HEK293 (cell line): ENCODE measurements around the gene PDE2A.
A peak's percentile ranks its signal among the peaks of the same experiment; 100 is the strongest.

ENCODE experiments used
- BCL11A ChIP-seq: fragments of 450-650 bp; formaldehyde crosslinking; IDR thresholded peaks from 2 replicates; pipeline ENCODE4 v1.5.1; 2016; ENCODE audit warnings: low read depth, missing biosample characterization, missing genetic modification characterization
- GLIS1 ChIP-seq: fragments of 450-650 bp; formaldehyde crosslinking; IDR thresholded peaks from 2 replicates; pipeline ENCODE4 v1.5.1; 2016; ENCODE audit warnings: missing biosample characterization, missing genetic modification characterization
- GLIS2 ChIP-seq: fragments of 450-650 bp; formaldehyde crosslinking; IDR thresholded peaks from 2 replicates; pipeline ENCODE4 v1.5.1; 2016; ENCODE audit warnings: missing biosample characterization, missing genetic modification characterization
- KLF1 ChIP-seq: fragments of 450-650 bp; formaldehyde crosslinking; IDR thresholded peaks from 2 replicates; pipeline ENCODE4 v1.5.1; 2016; ENCODE audit warnings: missing biosample characterization, missing genetic modification characterization
- KLF8 ChIP-seq: fragments of 450-650 bp; formaldehyde crosslinking; IDR thresholded peaks from 2 replicates; pipeline ENCODE4 v1.5.1; 2016; ENCODE audit warnings: missing biosample characterization, missing genetic modification characterization
- OSR2 ChIP-seq: fragments of 450-650 bp; formaldehyde crosslinking; IDR thresholded peaks from 2 replicates; pipeline ENCODE4 v1.5.1; 2016; ENCODE audit warnings: missing biosample characterization, missing genetic modification characterization
- TCF7L2 ChIP-seq: IDR thresholded peaks from 2 replicates; pipeline ENCODE4 v1.6.1; 2011; ENCODE audit warnings: low read depth, mild to moderate bottlenecking, inconsistent platforms, low read length, moderate library complexity, borderline replicate concordance
- ZBTB1 ChIP-seq: fragments of 450-650 bp; formaldehyde crosslinking; IDR thresholded peaks from 2 replicates; pipeline ENCODE4 v1.5.1; 2016; ENCODE audit warnings: missing biosample characterization, missing genetic modification characterization
- ZBTB10 ChIP-seq: fragments of 450-650 bp; formaldehyde crosslinking; IDR thresholded peaks from 2 replicates; pipeline ENCODE4 v1.5.1; 2016; ENCODE audit warnings: missing biosample characterization, missing genetic modification characterization
- ZBTB26 ChIP-seq: fragments of 450-650 bp; formaldehyde crosslinking; optimal IDR thresholded peaks from 2 replicates; pipeline ENCODE3; 2016; ENCODE audit warnings: missing biosample characterization, mild to moderate bottlenecking, missing genetic modification characterization
- ZBTB49 ChIP-seq: fragments of 450-650 bp; formaldehyde crosslinking; IDR thresholded peaks from 2 replicates; pipeline ENCODE4 v1.5.1; 2016; ENCODE audit warnings: missing biosample characterization, missing genetic modification characterization, low read depth
- ZBTB8A ChIP-seq: fragments of 450-650 bp; formaldehyde crosslinking; IDR thresholded peaks from 2 replicates; pipeline ENCODE4 v1.5.1; 2016; ENCODE audit warnings: missing biosample characterization, missing genetic modification characterization
- ZFP37 ChIP-seq: fragments of 450-650 bp; formaldehyde crosslinking; IDR thresholded peaks from 2 replicates; pipeline ENCODE4 v1.5.1; 2016; ENCODE audit warnings: missing biosample characterization, missing genetic modification characterization
- ZNF114 ChIP-seq: fragments of 450-650 bp; formaldehyde crosslinking; IDR thresholded peaks from 2 replicates; pipeline ENCODE4 v1.5.0; 2017; ENCODE audit warnings: missing biosample characterization, missing genetic modification characterization
- ZNF174 ChIP-seq: fragments of 450-650 bp; formaldehyde crosslinking; IDR thresholded peaks from 2 replicates; pipeline ENCODE4 v1.5.0; 2017; ENCODE audit warnings: missing biosample characterization, mild to moderate bottlenecking, missing genetic modification characterization
- ZNF2 ChIP-seq: fragments of 450-650 bp; formaldehyde crosslinking; IDR thresholded peaks from 2 replicates; pipeline ENCODE4 v1.5.1; 2016; ENCODE audit warnings: missing biosample characterization, missing genetic modification characterization
- ZNF23 ChIP-seq: fragments of 450-650 bp; formaldehyde crosslinking; IDR thresholded peaks from 2 replicates; pipeline ENCODE4 v1.5.1; 2016; ENCODE audit warnings: missing biosample characterization, missing genetic modification characterization, borderline replicate concordance
- ZNF473 ChIP-seq: fragments of 450-650 bp; formaldehyde crosslinking; IDR thresholded peaks from 2 replicates; pipeline ENCODE4 v1.5.1; 2017; ENCODE audit warnings: missing biosample characterization, missing genetic modification characterization
- ZNF488 ChIP-seq: fragments of 450-650 bp; formaldehyde crosslinking; IDR thresholded peaks from 2 replicates; pipeline ENCODE4 v1.5.1; 2016; ENCODE audit warnings: missing biosample characterization, missing genetic modification characterization
- ZNF513 ChIP-seq: fragments of 450-650 bp; IDR thresholded peaks from 2 replicates; pipeline ENCODE4 v1.5.1; 2018; ENCODE audit warnings: missing biosample characterization, missing genetic modification characterization
- ZNF529 ChIP-seq: fragments of 450-650 bp; formaldehyde crosslinking; IDR thresholded peaks from 2 replicates; pipeline ENCODE4 v1.5.1; 2017; ENCODE audit warnings: missing genetic modification characterization, missing biosample characterization; ENCODE audit not compliant: insufficient replicate concordance
- ZNF548 ChIP-seq: fragments of 450-650 bp; formaldehyde crosslinking; IDR thresholded peaks from 2 replicates; pipeline ENCODE4 v1.5.1; 2016; ENCODE audit warnings: missing biosample characterization, missing genetic modification characterization
- ZNF561 ChIP-seq: fragments of 450-650 bp; IDR thresholded peaks from 2 replicates; pipeline ENCODE4 v1.5.1; 2018; ENCODE audit warnings: missing biosample characterization, missing genetic modification characterization, borderline replicate concordance
- ZNF600 ChIP-seq: fragments of 450-650 bp; formaldehyde crosslinking; IDR thresholded peaks from 2 replicates; pipeline ENCODE4 v1.5.1; 2016; ENCODE audit warnings: missing biosample characterization, missing genetic modification characterization
- ZNF639 ChIP-seq: fragments of 450-650 bp; formaldehyde crosslinking; IDR thresholded peaks from 2 replicates; pipeline ENCODE4 v1.5.1; 2016; ENCODE audit warnings: missing biosample characterization, missing genetic modification characterization
- ZNF654 ChIP-seq: fragments of 450-650 bp; formaldehyde crosslinking; IDR thresholded peaks from 2 replicates; pipeline ENCODE4 v1.5.1; 2016; ENCODE audit warnings: low read depth, missing biosample characterization, missing genetic modification characterization
- ZNF660 ChIP-seq: fragments of 450-650 bp; IDR thresholded peaks from 2 replicates; pipeline ENCODE4 v1.5.1; 2018; ENCODE audit warnings: missing biosample characterization, mild to moderate bottlenecking, missing genetic modification characterization
- ZNF692 ChIP-seq: fragments of 450-650 bp; formaldehyde crosslinking; IDR thresholded peaks from 2 replicates; pipeline ENCODE4 v1.5.1; 2016; ENCODE audit warnings: missing biosample characterization, missing genetic modification characterization
- ZNF76 ChIP-seq: fragments of 450-650 bp; formaldehyde crosslinking; IDR thresholded peaks from 2 replicates; pipeline ENCODE4; 2016; ENCODE audit warnings: low read depth, missing biosample characterization, missing genetic modification characterization, borderline replicate concordance

Gene PDE2A

GRCh38 chr11:72642884-72643522, 31.2 kb downstream of the PDE2A start (continued):
- TF ChIP-seq ZBTB26 (tag by site-specific recombination), result peak; percentile 80
- no peak for TF ChIP-seq ZNF513 (tag by site-specific recombination)
- TF ChIP-seq ZBTB8A (tag by site-specific recombination), result no peak
- no peak for TF ChIP-seq ZFP37 (tag by site-specific recombination)
- peak; percentile 33; the same call in 1 of the 2 replicates for TF ChIP-seq ZNF76
- TF ChIP-seq ZBTB10 (tag by site-specific recombination), result peak; percentile 40; the same call in 1 of the 2 replicates
- TF ChIP-seq GLIS1 (tag by site-specific recombination), result peak; percentile 54
- no peak for TF ChIP-seq ZNF23
- TF ChIP-seq KLF1 (tag by site-specific recombination), result no peak
- no peak for TF ChIP-seq ZNF174 (tag by site-specific recombination)
- no peak for TF ChIP-seq ZNF114 (tag by site-specific recombination)
- TF ChIP-seq TCF7L2, result no peak
- no peak for TF ChIP-seq KLF8
- peak; percentile 52; the same call in 1 of the 2 replicates for TF ChIP-seq ZNF2
- TF ChIP-seq OSR2 (tag by site-specific recombination), result peak; percentile 37; the same call in 1 of the 2 replicates
- TF ChIP-seq ZBTB1 (tag by site-specific recombination), result no peak
- peak; percentile 23; the same call in 1 of the 2 replicates for TF ChIP-seq ZNF654
- TF ChIP-seq GLIS2, result peak; percentile 69; the same call in 1 of the 2 replicates
- TF ChIP-seq ZBTB49 (tag by site-specific recombination), result no peak
- TF ChIP-seq ZNF561 (tag by site-specific recombination), result peak; percentile 62; the same call in 1 of the 2 replicates
- TF ChIP-seq ZNF488 (tag by site-specific recombination), result no peak
- peak; percentile 75; the same call in 1 of the 2 replicates for TF ChIP-seq ZNF600 (tag by site-specific recombination)
- TF ChIP-seq ZNF473 (tag by site-specific recombination), result no peak
- no peak for TF ChIP-seq ZNF639 (tag by site-specific recombination)
- no peak for TF ChIP-seq ZNF529 (tag by site-specific recombination)
- TF ChIP-seq ZNF660 (tag by site-specific recombination), result peak; percentile 37; the same call in 1 of the 2 replicates
- no peak for TF ChIP-seq ZNF548 (tag by site-specific recombination)
- TF ChIP-seq BCL11A, result peak; percentile 84
- peak; percentile 98 for TF ChIP-seq ZNF692 (tag by site-specific recombination)
